ENCODE results near the gene CEP20.
"Not testable (repeated sequence)": the region's sequence is repeated elsewhere in the genome, so short reads cannot be mapped to it uniquely, and the experiment has no call there.

Gene CEP20

GRCh38 chr16:15856901-15857698 lies 31.3 kb downstream of the CEP20 start, which contains the start of gene MYH11:
MYH11 (minus strand) TSS chr16:15857028; CDS start chr16:15838252, 18,776 bp downstream.
- no peak for DNase-seq

GRCh38 chr16:15856182-15856581 lies 32.2 kb downstream of the CEP20 start:
- no peak for DNase-seq

GRCh38 chr16:15855704-15856003 lies 32.7 kb downstream of the CEP20 start:
- DNase-seq = no peak

GRCh38 chr16:15854906-15855703 lies 33.3 kb downstream of the CEP20 start:
- no peak for DNase-seq

GRCh38 chr16:15854061-15854460 lies 34.3 kb downstream of the CEP20 start:
- DNase-seq = no peak

GRCh38 chr16:15853021-15853420 lies 35.4 kb downstream of the CEP20 start:
- DNase-seq = no peak

- DNase-seq = not testable (repeated sequence)
These were observed 37.8 kb downstream of the CEP20 start for GRCh38 chr16:15850555-15850954.

- no peak for DNase-seq
These were observed 39.0 kb downstream of the CEP20 start for GRCh38 chr16:15849209-15849981.

- DNase-seq = no peak
These were observed 40.7 kb downstream of the CEP20 start for GRCh38 chr16:15847611-15848175.

GRCh38 chr16:15846510-15846909 lies 41.9 kb downstream of the CEP20 start:
- DNase-seq = no peak

- no peak for DNase-seq
These were observed 44.6 kb downstream of the CEP20 start for GRCh38 chr16:15843635-15844279.

- DNase-seq = not testable (repeated sequence)
These were observed 49.2 kb downstream of the CEP20 start for GRCh38 chr16:15839204-15839603.

GRCh38 chr16:15837761-15838160 lies 50.6 kb downstream of the CEP20 start:
- no peak for DNase-seq

GRCh38 chr16:15836965-15837611 lies 51.3 kb downstream of the CEP20 start:
- DNase-seq = no peak

- DNase-seq = no peak
These were observed 52.3 kb downstream of the CEP20 start for GRCh38 chr16:15836074-15836473.

GRCh38 chr16:15835136-15835878 lies 53.1 kb downstream of the CEP20 start:
- no peak for DNase-seq

GRCh38 chr16:15834502-15834901 lies 53.9 kb downstream of the CEP20 start:
- no peak for DNase-seq

GRCh38 chr16:15833541-15833940 lies 54.9 kb downstream of the CEP20 start:
- DNase-seq = no peak

- DNase-seq = no peak
These were observed 56.2 kb downstream of the CEP20 start for GRCh38 chr16:15832241-15832640.

GRCh38 chr16:15830832-15831451 lies 57.5 kb downstream of the CEP20 start:
- DNase-seq = no peak

- DNase-seq = no peak
These were observed 58.9 kb downstream of the CEP20 start for GRCh38 chr16:15829460-15829859.
